HCT116 (cell line): ENCODE results near the gene NUDT16L1. TPM values are rescaled to one million over a fixed set of nuclear protein-coding genes. Genes with fewer than 3 reads are reported as not detected.

Source experiments
- ATAC-seq: fragments of 200-7000 bp; cut with Tn5 transposase; 2 replicates; pipeline ENCODE4 v1.9.1; 2020; ENCODE audit warnings: mild to moderate bottlenecking, moderate library complexity
- BruUV-seq: library from RNA; stranded (reverse); fragments of 400-500 nt; replicated peaks from 2 replicates; lab custom pipeline; 2021; lab: Mats Ljungman, UMichigan
- CTCF ChIA-PET: fragments of 300-600 bp; sonication (Branson Sonifier 250); formaldehyde crosslinking; loops from one replicate; lab custom pipeline; 2021; ENCODE audit warnings: antibody characterized with exemption; lab: Charles Lee
- POLR2A ChIA-PET: fragments of 300-600, 350-600 bp; sonication (Branson Sonifier 250); formaldehyde crosslinking; loops from one replicate; lab custom pipeline; 2021; ENCODE audit warnings: antibody characterized with exemption; lab: Charles Lee
- RAD21 ChIA-PET, 2 experiments: fragments of 300-600 bp; sonication (Branson Sonifier 250); formaldehyde crosslinking; loops; one replicate each; lab custom pipeline; 2023; ENCODE audit warnings: low total read pairs in 2 of 2; ENCODE audit not compliant: uncharacterized antibody in 2 of 2, unreplicated experiment in 2 of 2, low non-redundant PET in 1 of 2; lab: Charles Lee
- DNase-seq: peaks from one replicate; pipeline ENCODE4 v3.0.0-alpha.2; 2010; ENCODE audit warnings: low read depth, low spot score
- H2AFZ ChIP-seq: fragments of 200-600 bp; shearing (Covaris generic), sonication (generic); 2 replicates; pipeline ENCODE4 v1.6.1; 2017; ENCODE audit warnings: low read depth, mixed run types, mixed read lengths, antibody characterized with exemption, low read length; ENCODE audit not compliant: poor library complexity, severe bottlenecking
- H3K27ac ChIP-seq: 2 replicates; pipeline ENCODE4 v1.5.1; 2012; ENCODE audit warnings: low read depth, low read length
- H3K27me3 ChIP-seq: fragments of 200-600 bp; sonication (generic); 2 replicates; pipeline ENCODE4 v1.6.1; 2016; ENCODE audit warnings: mixed run types, low read length, mixed read lengths; ENCODE audit not compliant: insufficient read depth
- H3K36me3 ChIP-seq, 2 experiments: fragments of 200-500 bp in 1 of 2; fragments of 200-600 bp in 1 of 2; sonication (Bioruptor generic) in 1 of 2; sonication (generic) in 1 of 2; 2 replicates each; pipeline versions ENCODE4 v1.5.1 to v1.6.1; 2014 to 2016; ENCODE audit warnings: low read length in 2 of 2, inconsistent platforms in 1 of 2, mixed read lengths in 1 of 2, mixed run types in 1 of 2; ENCODE audit not compliant: insufficient read depth in 2 of 2, control insufficient read depth in 1 of 2
- H3K4me1 ChIP-seq, 2 experiments: fragments of 200-600 bp in 1 of 2; sonication (generic) in 1 of 2; 2 replicates each; pipeline versions ENCODE4 v1.5.1 to v1.6.1; 2012 to 2017; ENCODE audit warnings: low read length in 2 of 2, inconsistent platforms in 1 of 2, mild to moderate bottlenecking in 1 of 2, mixed read lengths in 1 of 2, mixed run types in 1 of 2, moderate library complexity in 1 of 2; ENCODE audit not compliant: insufficient read depth in 2 of 2, control insufficient read depth in 1 of 2
- H3K4me2 ChIP-seq: fragments of 200-600 bp; sonication (generic); 2 replicates; pipeline ENCODE4 v1.6.1; 2017; ENCODE audit warnings: mixed run types, low read length, mixed read lengths
- H3K4me3 ChIP-seq, 2 experiments: fragments of 200-600 bp in 1 of 2; sonication (generic) in 1 of 2; replicated peaks in 1 of 2; 2 replicates each; pipeline ENCODE4 v1.5.1; 2011 to 2016; ENCODE audit warnings: low read length in 2 of 2, control low read depth in 1 of 2, low read depth in 1 of 2, mild to moderate bottlenecking in 1 of 2, mixed read lengths in 1 of 2, mixed run types in 1 of 2
- H3K79me2 ChIP-seq: fragments of 200-600 bp; sonication (generic); 2 replicates; pipeline ENCODE4 v1.6.1; 2017; ENCODE audit warnings: mild to moderate bottlenecking, mixed run types, low read length, moderate library complexity, mixed read lengths; ENCODE audit not compliant: insufficient read depth
- H3K9ac ChIP-seq: fragments of 200-600 bp; sonication (generic); 2 replicates; pipeline ENCODE4 v1.6.1; 2016; ENCODE audit warnings: low read length, mixed read lengths
- H3K9me2 ChIP-seq: fragments of 200-600 bp; sonication (generic), shearing (Covaris generic); 2 replicates; pipeline ENCODE4 v1.6.1; 2017; ENCODE audit warnings: mixed run types, mild to moderate bottlenecking, moderate library complexity; ENCODE audit not compliant: insufficient read depth
- H3K9me3 ChIP-seq, 2 experiments: fragments of 200-500 bp in 1 of 2; fragments of 200-600 bp in 1 of 2; sonication (Bioruptor generic) in 1 of 2; sonication (generic) in 1 of 2; 2 replicates each; pipeline ENCODE4 v1.6.1; 2014 to 2017; ENCODE audit warnings: low read length in 2 of 2, mixed read lengths in 2 of 2, inconsistent platforms in 1 of 2, low read depth in 1 of 2, mild to moderate bottlenecking in 1 of 2, mixed run types in 1 of 2, moderate library complexity in 1 of 2; ENCODE audit not compliant: control insufficient read depth in 1 of 2, insufficient read depth in 1 of 2
- H4K20me1 ChIP-seq: fragments of 200-600 bp; sonication (generic), shearing (Covaris generic); 2 replicates; pipeline ENCODE4 v1.6.1; 2017; ENCODE audit warnings: mixed run types, mild to moderate bottlenecking, moderate library complexity; ENCODE audit not compliant: insufficient read depth
- ATF3 ChIP-seq: IDR thresholded peaks from 2 replicates; pipeline ENCODE4 v1.6.1; 2012
- CEBPB ChIP-seq: IDR thresholded peaks from 2 replicates; pipeline ENCODE4 v1.6.1; 2012; ENCODE audit warnings: low read depth
- CTCF ChIP-seq, 3 experiments: fragments of 200-600 bp in 1 of 3; sonication (generic) in 1 of 3; IDR thresholded peaks in 2 of 3; conservative IDR thresholded peaks in 1 of 3; 2 replicates each; pipeline ENCODE4 v1.5.1; 2012 to 2017; ENCODE audit warnings: low read depth in 2 of 3, low read length in 2 of 3, antibody characterized with exemption in 1 of 3, borderline replicate concordance in 1 of 3, control low read depth in 1 of 3, mild to moderate bottlenecking in 1 of 3, mixed read lengths in 1 of 3, mixed run types in 1 of 3, moderate library complexity in 1 of 3; ENCODE audit not compliant: insufficient read depth in 1 of 3
- EGR1 ChIP-seq: IDR thresholded peaks from 2 replicates; pipeline ENCODE4 v1.6.1; 2012; ENCODE audit warnings: low read depth
- EZH2 ChIP-seq: fragments of 200-600 bp; sonication (generic); IDR thresholded peaks from 2 replicates; pipeline ENCODE4 v1.6.1; 2017; ENCODE audit warnings: antibody characterized with exemption, mixed run types
- EZH2phosphoT487 ChIP-seq: fragments of 200-600 bp; IDR thresholded peaks from 2 replicates; pipeline ENCODE4 v1.6.1; 2018; ENCODE audit warnings: antibody characterized with exemption, borderline replicate concordance
- JUND ChIP-seq: IDR thresholded peaks from 2 replicates; pipeline ENCODE4 v1.6.1; 2012
- MAX ChIP-seq: IDR thresholded peaks from 2 replicates; pipeline ENCODE4 v1.6.1; 2012
- POLR2AphosphoS5 ChIP-seq: IDR thresholded peaks from 2 replicates; pipeline ENCODE4 v1.6.1; 2011; ENCODE audit warnings: mild to moderate bottlenecking, low read depth, low read length, moderate library complexity
- RAD21 ChIP-seq: IDR thresholded peaks from 2 replicates; pipeline ENCODE4 v1.6.1; 2012; ENCODE audit warnings: low read depth, mild to moderate bottlenecking
- SP1 ChIP-seq: IDR thresholded peaks from 2 replicates; pipeline ENCODE4 v1.6.1; 2012; ENCODE audit warnings: low read depth
- SRF ChIP-seq: IDR thresholded peaks from 2 replicates; pipeline ENCODE4 v1.6.1; 2012; ENCODE audit warnings: low read depth
- YY1 ChIP-seq: IDR thresholded peaks from 2 replicates; pipeline ENCODE4 v1.6.1; 2011; ENCODE audit warnings: low read length, low read depth, moderate library complexity, mild to moderate bottlenecking; ENCODE audit not compliant: insufficient replicate concordance; ENCODE audit errors: extremely low read depth
- ZFX ChIP-seq: fragments of 450-650 bp; IDR thresholded peaks from 2 replicates; pipeline ENCODE4 v1.6.1; 2017
- ZNF274 ChIP-seq: fragments of 200-500 bp; sonication (Bioruptor generic); IDR thresholded peaks from 2 replicates; pipeline ENCODE4 v1.6.1; 2014; ENCODE audit warnings: mild to moderate bottlenecking, low read depth, low read length, inconsistent platforms
- intact Hi-C: fragments of 100-400 bp; cut with micrococcal nuclease; formaldehyde crosslinking; loops from 2 replicates; pipeline ENCODE4 v1.10.0; 2022
- total RNA-seq: library from RNA; stranded (reverse); gene quantifications from one replicate; pipeline ENCODE4 v1.2.1, GENCODE V29; 2021; ENCODE audit not compliant: unreplicated experiment

NUDT16L1 gene
- total RNA-seq, 1 experiment from 2014 or later: 23.4 TPM

GRCh38 chr16:4647644-4647980 is 45.8 kb upstream of the NUDT16L1 start:
- ATAC-seq: no peak
- Histone ChIP-seq H3K27ac (no peak overlapping the region), H3K9ac (no peak overlapping the region)
- TF ChIP-seq SP1 (no peak), ZFX (no peak), MAX (no peak), JUND (no peak), EZH2 (no peak), POLR2AphosphoS5 (no peak), CTCF (IDR thresholded peaks at IDR 0.05 in 2 of 3, conservative IDR thresholded peaks at IDR 0.05 in 1 of 3; ENCODE audit: borderline replicate concordance in 1 of 3, insufficient read depth in 1 of 3, low read depth in 2 of 3, low read length in 2 of 3) (no peak), ATF3 (no peak), YY1 (no peak), EGR1 (no peak), CEBPB (no peak), EZH2phosphoT487 (no peak), RAD21 (no peak), SRF (no peak), ZNF274 (no peak)
- TF ChIP-seq, all 23 proteins: peak for 0
- ChIA-PET RAD21 (no interaction called here), CTCF (no interaction called here), POLR2A (no interaction called here)
- H3K9me2 ChIP-seq: no peaks in the 10 kb centered on the region
- intact Hi-C loops: no loop called here
- H2AFZ ChIP-seq: no peak overlapping the region
- DNase-seq: no peak
- H3K4me3 ChIP-seq: no peak overlapping the region
- no TSS peak for BruUV-seq
- no peaks in the 10 kb centered on the region for H4K20me1 ChIP-seq
- no peaks in the 10 kb centered on the region for H3K9me3 ChIP-seq
- no peak overlapping the region for H3K4me2 ChIP-seq
- H3K4me1 ChIP-seq: peaks cover 2 to 8% of the 10 kb centered on the region in 2 experiments; a peak in 3 of 4 replicates
- H3K79me2 ChIP-seq: peaks cover 60% of the 10 kb centered on the region
- H3K36me3 ChIP-seq: no peaks in the 10 kb centered on the region; a peak in 1 of 4 replicates
- H3K27me3 ChIP-seq: no peaks in the 10 kb centered on the region
